Caco-2 (cell line): ENCODE measurements around the gene MYL7. TPM values are rescaled to one million over a fixed set of nuclear protein-coding genes. Genes with fewer than 3 reads are reported as not detected.

ENCODE experiments used
- BruUV-seq: library from RNA; stranded (reverse); fragments of 400-500 nt; replicated peaks from 2 replicates; lab custom pipeline; 2021; lab: Mats Ljungman, UMichigan
- CTCF ChIA-PET: fragments of 300-600 bp; sonication (Branson Sonifier 250); formaldehyde crosslinking; loops from one replicate; lab custom pipeline; 2022; ENCODE audit warnings: antibody characterized with exemption; lab: Charles Lee
- POLR2A ChIA-PET: fragments of 300-600 bp; sonication (Branson Sonifier 250); formaldehyde crosslinking; loops from one replicate; lab custom pipeline; 2022; ENCODE audit warnings: antibody characterized with exemption; lab: Charles Lee
- DNase-seq, 2 experiments: peaks; one replicate each; pipeline versions ENCODE4 v3.0.0 to v3.0.0-alpha.2; 2020 to 2022
- H3K27me3 ChIP-seq: replicated peaks from 2 replicates; pipeline ENCODE4 v1.6.0; 2011; ENCODE audit warnings: low read length; ENCODE audit not compliant: control insufficient read depth, insufficient read depth
- H3K36me3 ChIP-seq: 2 replicates; pipeline ENCODE4 v1.5.1; 2011; ENCODE audit warnings: low read length; ENCODE audit not compliant: control insufficient read depth, insufficient read depth
- H3K4me1 ChIP-seq: fragments of 250-450 bp; sonication (Bioruptor Pico); 2 replicates; pipeline ENCODE4 v1.5.1; 2020; ENCODE audit warnings: mild to moderate bottlenecking
- H3K4me3 ChIP-seq: 2 replicates; pipeline ENCODE4 v1.5.1; 2011; ENCODE audit warnings: low read depth, mild to moderate bottlenecking, control low read depth, low read length
- H3K9me3 ChIP-seq: fragments of 250-450 bp; sonication (Bioruptor Pico); 2 replicates; pipeline ENCODE4 v1.5.1; 2020; ENCODE audit warnings: mild to moderate bottlenecking, moderate library complexity
- H3K27ac Mint-ChIP-seq: one replicate; pipeline ENCODE4 v1.8.0; 2022; ENCODE audit warnings: mixed read lengths; ENCODE audit not compliant: unreplicated experiment
- H3K27me3 Mint-ChIP-seq: one replicate; pipeline ENCODE4 v1.8.0; 2022; ENCODE audit warnings: mixed read lengths; ENCODE audit not compliant: insufficient read depth, unreplicated experiment
- H3K36me3 Mint-ChIP-seq: one replicate; pipeline ENCODE4 v1.8.0; 2022; ENCODE audit warnings: mild to moderate bottlenecking, mixed read lengths; ENCODE audit not compliant: insufficient read depth, unreplicated experiment
- H3K4me1 Mint-ChIP-seq: one replicate; pipeline ENCODE4 v1.8.0; 2022; ENCODE audit warnings: low read depth, mixed read lengths; ENCODE audit not compliant: unreplicated experiment
- H3K4me3 Mint-ChIP-seq: one replicate; pipeline ENCODE4 v1.8.0; 2022; ENCODE audit warnings: mild to moderate bottlenecking, moderate library complexity, mixed read lengths; ENCODE audit not compliant: unreplicated experiment
- H3K9me3 Mint-ChIP-seq: one replicate; pipeline ENCODE4 v1.8.0; 2022; ENCODE audit warnings: mixed read lengths; ENCODE audit not compliant: unreplicated experiment
- CTCF ChIP-seq, 2 experiments: fragments of 200-600 bp in 1 of 2; IDR thresholded peaks; 1 replicate in 1 of 2; 2 replicates in 1 of 2; pipeline versions ENCODE4 v1.5.1 to v1.8.0; 2011 to 2022; ENCODE audit warnings: antibody characterized with exemption in 1 of 2, control low read depth in 1 of 2, inconsistent platforms in 1 of 2, low read depth in 1 of 2, low read length in 1 of 2, mild to moderate bottlenecking in 1 of 2, moderate library complexity in 1 of 2; ENCODE audit not compliant: insufficient read depth in 1 of 2, severe bottlenecking in 1 of 2, unreplicated experiment in 1 of 2
- intact Hi-C: fragments of 100-400 bp; cut with micrococcal nuclease; formaldehyde crosslinking; loops from one replicate; pipeline ENCODE4 v1.10.0; 2022; ENCODE audit not compliant: unreplicated experiment
- total RNA-seq: library from RNA; stranded (reverse); gene quantifications from 2 replicates; pipeline ENCODE4 v1.2.3, GENCODE V29; 2022

The MYL7 gene
- total RNA-seq, 1 experiment from 2014 or later, result 16.2 TPM

GRCh38 chr7:44158873-44159631 is 17.9 kb upstream of the MYL7 start:
- H3K36me3 Mint-ChIP-seq, result no peaks in the 10 kb centered on the region
- H3K4me1 Mint-ChIP-seq, result peaks cover 4% of the 10 kb centered on the region
- H3K27me3 Mint-ChIP-seq, result peaks cover 2% of the 10 kb centered on the region
- DNase-seq, result peak in 1 of 2 experiments; percentile 7
- ChIA-PET POLR2A (no interaction called here), CTCF (no interaction called here)
- intact Hi-C loops, result no loop called here
- H3K4me3 ChIP-seq, result no peak overlapping the region
- H3K9me3 ChIP-seq, result no peaks in the 10 kb centered on the region
- H3K9me3 Mint-ChIP-seq, result no peaks in the 10 kb centered on the region
- no peak overlapping the region for H3K27ac Mint-ChIP-seq
- H3K27me3 ChIP-seq, result no peaks in the 10 kb centered on the region
- no TSS peak for BruUV-seq
- no peaks in the 10 kb centered on the region for H3K4me1 ChIP-seq
- no peak overlapping the region for H3K4me3 Mint-ChIP-seq
- TF ChIP-seq CTCF (IDR thresholded peaks at IDR 0.05; ENCODE audit: insufficient read depth in 1 of 2, low read depth in 1 of 2, low read length in 1 of 2, severe bottlenecking in 1 of 2, unreplicated experiment in 1 of 2), result no peak
- H3K36me3 ChIP-seq, result no peaks in the 10 kb centered on the region

- Mint-ChIP-seq H3K4me1 (peaks cover 4% of the 10 kb centered on the region), H3K9me3 (no peaks in the 10 kb centered on the region), H3K27ac (no peak overlapping the region), H3K4me3 (no peak overlapping the region), H3K27me3 (no peaks in the 10 kb centered on the region), H3K36me3 (no peaks in the 10 kb centered on the region)
- ChIA-PET CTCF (no interaction called here), POLR2A (no interaction called here)
- intact Hi-C loops, result no loop called here
- peak in 1 of 2 experiments; percentile 22 for DNase-seq
- no peak for TF ChIP-seq CTCF (IDR thresholded peaks at IDR 0.05; ENCODE audit: insufficient read depth in 1 of 2, low read depth in 1 of 2, low read length in 1 of 2, severe bottlenecking in 1 of 2, unreplicated experiment in 1 of 2)
- Histone ChIP-seq H3K9me3 (no peaks in the 10 kb centered on the region), H3K4me1 (no peaks in the 10 kb centered on the region), H3K4me3 (no peak overlapping the region), H3K27me3 (no peaks in the 10 kb centered on the region), H3K36me3 (no peaks in the 10 kb centered on the region)
- no TSS peak for BruUV-seq
These were observed 17.2 kb upstream of the MYL7 start for GRCh38 chr7:44158096-44158872.

GRCh38 chr7:44157116-44158080 is 16.3 kb upstream of the MYL7 start:
- no peaks in the 10 kb centered on the region for H3K9me3 Mint-ChIP-seq
- peak in 1 of 2 experiments; percentile 28 for DNase-seq
- peaks cover 2% of the 10 kb centered on the region for H3K4me1 Mint-ChIP-seq
- Histone ChIP-seq H3K4me1 (no peaks in the 10 kb centered on the region), H3K36me3 (no peaks in the 10 kb centered on the region), H3K27me3 (no peaks in the 10 kb centered on the region), H3K9me3 (no peaks in the 10 kb centered on the region), H3K4me3 (no peak overlapping the region)
- TF ChIP-seq CTCF (IDR thresholded peaks at IDR 0.05; ENCODE audit: insufficient read depth in 1 of 2, low read depth in 1 of 2, low read length in 1 of 2, severe bottlenecking in 1 of 2, unreplicated experiment in 1 of 2), result no peak
- no peak overlapping the region for H3K27ac Mint-ChIP-seq
- ChIA-PET CTCF (no interaction called here), POLR2A (no interaction called here)
- no peak overlapping the region for H3K4me3 Mint-ChIP-seq
- intact Hi-C loops, result no loop called here
- no TSS peak for BruUV-seq
- H3K27me3 Mint-ChIP-seq, result no peaks in the 10 kb centered on the region
- H3K36me3 Mint-ChIP-seq, result no peaks in the 10 kb centered on the region
